SK-N-SH (cell line): ENCODE data around the gene SMG7.

ENCODE experiments used
- EP300 ChIP-seq, 2 experiments: IDR thresholded peaks; 2 replicates each; pipeline versions ENCODE4 v1.4.0 to v1.6.1; 2012; ENCODE audit warnings: borderline replicate concordance in 1 of 2, low read depth in 1 of 2, low read length in 1 of 2
- GATA2 ChIP-seq: sonication (generic); formaldehyde crosslinking; IDR thresholded peaks from 2 replicates; pipeline ENCODE4 v1.5.0; 2020; ENCODE audit warnings: mild to moderate bottlenecking, missing genetic modification reagents
- MXI1 ChIP-seq: IDR thresholded peaks from 2 replicates; pipeline ENCODE4 v1.6.1; 2012; ENCODE audit warnings: mild to moderate bottlenecking, low read depth, low read length, improper control_type of control experiment
- POLR2AphosphoS5 ChIP-seq: IDR thresholded peaks from 2 replicates; pipeline ENCODE4 v1.6.1; 2012; ENCODE audit warnings: low read depth, low read length
- RAD21 ChIP-seq: IDR thresholded peaks from 2 replicates; pipeline ENCODE4 v1.6.1; 2012; ENCODE audit warnings: mild to moderate bottlenecking, low read length
- RFX5 ChIP-seq: IDR thresholded peaks from 2 replicates; pipeline ENCODE4 v1.6.1; 2012; ENCODE audit warnings: mild to moderate bottlenecking, improper control_type of control experiment, low read length
- YY1 ChIP-seq: IDR thresholded peaks from 2 replicates; pipeline ENCODE4 v1.4.0; 2012; ENCODE audit warnings: low read depth, mild to moderate bottlenecking
- TF ChIP-seq, protein P1 (sequence below): fragments of 200-600 bp; sonication (generic); IDR thresholded peaks from 2 replicates; pipeline ENCODE4 v1.6.1; 2017; ENCODE audit warnings: antibody characterized with exemption, mild to moderate bottlenecking, moderate library complexity
- TF ChIP-seq, protein P2 (sequence below): IDR thresholded peaks from 2 replicates; pipeline ENCODE4 v1.4.0; 2012; ENCODE audit warnings: low read depth, borderline replicate concordance

DNA sequence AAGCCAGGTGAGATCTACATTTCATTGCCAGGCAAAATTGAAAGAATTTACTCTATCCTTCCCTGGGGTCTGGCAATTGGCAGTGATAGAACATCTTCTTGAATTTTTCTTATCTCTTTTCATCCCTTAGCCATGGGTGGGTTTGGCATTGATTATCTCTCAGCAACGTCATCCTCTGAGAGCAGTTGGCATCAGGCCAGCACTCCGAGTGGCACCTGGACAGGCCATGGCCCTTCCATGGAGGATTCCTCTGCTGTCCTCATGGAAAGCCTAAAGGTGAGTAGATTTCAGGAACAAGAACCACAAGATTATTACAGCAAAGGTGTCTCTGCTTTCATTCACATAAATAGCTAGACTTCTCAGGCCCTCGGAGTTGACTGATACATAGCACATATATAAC lies 78.6 kb downstream of the SMG7 start:
- TF ChIP-seq YY1 (no peak), GATA2 (no peak), EP300 (IDR thresholded peaks at IDR 0.05; ENCODE audit: borderline replicate concordance in 1 of 2, low read depth in 1 of 2, low read length in 1 of 2) (no peak), RAD21 (no peak), MXI1 (no peak), RFX5 (no peak), POLR2AphosphoS5 (no peak)
- TF ChIP-seq, protein P1, sequence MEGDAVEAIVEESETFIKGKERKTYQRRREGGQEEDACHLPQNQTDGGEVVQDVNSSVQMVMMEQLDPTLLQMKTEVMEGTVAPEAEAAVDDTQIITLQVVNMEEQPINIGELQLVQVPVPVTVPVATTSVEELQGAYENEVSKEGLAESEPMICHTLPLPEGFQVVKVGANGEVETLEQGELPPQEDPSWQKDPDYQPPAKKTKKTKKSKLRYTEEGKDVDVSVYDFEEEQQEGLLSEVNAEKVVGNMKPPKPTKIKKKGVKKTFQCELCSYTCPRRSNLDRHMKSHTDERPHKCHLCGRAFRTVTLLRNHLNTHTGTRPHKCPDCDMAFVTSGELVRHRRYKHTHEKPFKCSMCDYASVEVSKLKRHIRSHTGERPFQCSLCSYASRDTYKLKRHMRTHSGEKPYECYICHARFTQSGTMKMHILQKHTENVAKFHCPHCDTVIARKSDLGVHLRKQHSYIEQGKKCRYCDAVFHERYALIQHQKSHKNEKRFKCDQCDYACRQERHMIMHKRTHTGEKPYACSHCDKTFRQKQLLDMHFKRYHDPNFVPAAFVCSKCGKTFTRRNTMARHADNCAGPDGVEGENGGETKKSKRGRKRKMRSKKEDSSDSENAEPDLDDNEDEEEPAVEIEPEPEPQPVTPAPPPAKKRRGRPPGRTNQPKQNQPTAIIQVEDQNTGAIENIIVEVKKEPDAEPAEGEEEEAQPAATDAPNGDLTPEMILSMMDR, result no peak
- TF ChIP-seq, protein P2, sequence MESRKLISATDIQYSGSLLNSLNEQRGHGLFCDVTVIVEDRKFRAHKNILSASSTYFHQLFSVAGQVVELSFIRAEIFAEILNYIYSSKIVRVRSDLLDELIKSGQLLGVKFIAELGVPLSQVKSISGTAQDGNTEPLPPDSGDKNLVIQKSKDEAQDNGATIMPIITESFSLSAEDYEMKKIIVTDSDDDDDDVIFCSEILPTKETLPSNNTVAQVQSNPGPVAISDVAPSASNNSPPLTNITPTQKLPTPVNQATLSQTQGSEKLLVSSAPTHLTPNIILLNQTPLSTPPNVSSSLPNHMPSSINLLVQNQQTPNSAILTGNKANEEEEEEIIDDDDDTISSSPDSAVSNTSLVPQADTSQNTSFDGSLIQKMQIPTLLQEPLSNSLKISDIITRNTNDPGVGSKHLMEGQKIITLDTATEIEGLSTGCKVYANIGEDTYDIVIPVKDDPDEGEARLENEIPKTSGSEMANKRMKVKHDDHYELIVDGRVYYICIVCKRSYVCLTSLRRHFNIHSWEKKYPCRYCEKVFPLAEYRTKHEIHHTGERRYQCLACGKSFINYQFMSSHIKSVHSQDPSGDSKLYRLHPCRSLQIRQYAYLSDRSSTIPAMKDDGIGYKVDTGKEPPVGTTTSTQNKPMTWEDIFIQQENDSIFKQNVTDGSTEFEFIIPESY, result no peak
